Hepatocyte (in vitro differentiated cells): ENCODE measurements around the gene SLC8B1. TPM values are rescaled to one million over a fixed set of nuclear protein-coding genes. Genes with fewer than 3 reads are reported as not detected.

Experiments
- DNase-seq: peaks from one replicate; pipeline ENCODE4 v3.0.0-alpha.2; 2016; ENCODE audit warnings: low spot score
- H2AFZ ChIP-seq: fragments of 200-600 bp; sonication (generic); 2 replicates; pipeline ENCODE4 v1.6.0; 2016; ENCODE audit warnings: antibody characterized with exemption, mild to moderate bottlenecking
- H3K27ac ChIP-seq: fragments of 200-600 bp; sonication (generic); 2 replicates; pipeline ENCODE4 v1.5.1; 2016; ENCODE audit warnings: mild to moderate bottlenecking
- H3K27me3 ChIP-seq: fragments of 200-600 bp; sonication (generic); 2 replicates; pipeline ENCODE4 v1.6.1; 2016
- H3K36me3 ChIP-seq: fragments of 200-600 bp; sonication (generic); replicated peaks from 2 replicates; pipeline ENCODE4 v1.5.1; 2016; ENCODE audit warnings: low read depth; ENCODE audit not compliant: insufficient read depth
- H3K4me1 ChIP-seq: fragments of 200-600 bp; sonication (generic); 2 replicates; pipeline ENCODE4 v1.5.1; 2016; ENCODE audit warnings: mild to moderate bottlenecking, moderate library complexity; ENCODE audit not compliant: insufficient read depth
- H3K4me2 ChIP-seq: fragments of 200-600 bp; sonication (generic); 2 replicates; pipeline ENCODE4 v1.6.0; 2016
- H3K4me3 ChIP-seq: fragments of 200-600 bp; sonication (generic); 2 replicates; pipeline ENCODE4 v1.5.1; 2016; ENCODE audit warnings: mild to moderate bottlenecking
- H3K79me2 ChIP-seq: fragments of 200-600 bp; sonication (generic); 2 replicates; pipeline ENCODE4 v1.6.0; 2017; ENCODE audit warnings: mild to moderate bottlenecking
- H3K9me2 ChIP-seq: fragments of 200-600 bp; sonication (generic); replicated peaks from 2 replicates; pipeline ENCODE4 v1.6.0; 2017; ENCODE audit warnings: mild to moderate bottlenecking; ENCODE audit not compliant: insufficient read depth
- H3K9me3 ChIP-seq: fragments of 200-600 bp; sonication (generic); 2 replicates; pipeline ENCODE4 v1.5.1; 2016; ENCODE audit warnings: low read depth, mild to moderate bottlenecking
- H4K20me1 ChIP-seq: fragments of 200-600 bp; sonication (generic); 2 replicates; pipeline ENCODE4 v1.6.0; 2016; ENCODE audit warnings: mild to moderate bottlenecking; ENCODE audit not compliant: insufficient read depth, poor library complexity, severe bottlenecking
- CTCF ChIP-seq: fragments of 200-600 bp; sonication (generic); IDR thresholded peaks from 2 replicates; pipeline ENCODE4 v1.5.1; 2016; ENCODE audit warnings: antibody characterized with exemption, mild to moderate bottlenecking; ENCODE audit not compliant: poor library complexity
- EZH2 ChIP-seq: fragments of 200-600 bp; sonication (generic); IDR thresholded peaks from 2 replicates; pipeline ENCODE4 v1.6.1; 2016; ENCODE audit warnings: antibody characterized with exemption, mild to moderate bottlenecking, borderline replicate concordance
- EZH2phosphoT487 ChIP-seq: fragments of 200-600 bp; sonication (generic); IDR thresholded peaks from one replicate; pipeline ENCODE4 v1.6.1; 2018; ENCODE audit warnings: antibody characterized with exemption, mild to moderate bottlenecking, low read depth, moderate library complexity; ENCODE audit not compliant: unreplicated experiment, severe bottlenecking
- WGBS: methylation state at CpG from one replicate; pipeline ENCODE4 v1.1.6; 2016; ENCODE audit warnings: low lambda C conversion rate; ENCODE audit errors: missing lambda C conversion rate; 5-methylcytosine and 5-hydroxymethylcytosine counted together
- polyA plus RNA-seq: library from polyadenylated mRNA; unstranded; fragments of >200 nt; fragmentation: Nextera tagmentation; extraction: Ambion mirVana; gene quantifications from 2 replicates; pipeline ENCODE4 v1.2.1, GENCODE V29; 2016
- total RNA-seq: library from RNA; depleted of rRNA; stranded (reverse); fragments of >200 nt; gene quantifications from 2 replicates; pipeline ENCODE4 v1.2.3, GENCODE V29; 2014

The SLC8B1 gene
- total and polyA plus RNA-seq, 2 experiments from 2014 or later: 15.4 to 17.9 TPM

DNA sequence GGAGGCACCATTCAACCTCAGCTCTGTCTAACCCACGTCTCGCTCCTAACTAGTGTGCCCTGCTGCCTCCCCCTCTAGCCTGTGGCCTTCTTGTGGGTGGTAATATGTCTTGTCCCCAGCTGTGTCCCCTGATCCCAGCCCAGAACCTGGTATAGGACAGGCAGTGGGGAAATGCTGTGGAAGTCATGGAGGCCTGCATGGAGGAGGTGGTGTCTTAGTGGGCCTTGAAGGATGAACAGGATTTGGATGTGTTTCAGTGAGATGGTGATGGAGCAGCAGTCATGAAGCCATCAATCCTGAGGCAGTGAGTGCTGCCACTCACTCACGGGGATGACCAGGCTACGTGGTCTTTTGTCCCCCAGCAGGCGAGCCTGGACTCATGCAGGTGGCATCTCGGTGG, 36.9 kb upstream of the SLC8B1 start:
- DNase-seq: no peak
- Histone ChIP-seq H3K79me2 (no peaks in the 10 kb centered on the region), H3K4me1 (no peaks in the 10 kb centered on the region), H3K9me3 (no peaks in the 10 kb centered on the region), H3K9me2 (no peaks in the 10 kb centered on the region), H4K20me1 (no peaks in the 10 kb centered on the region), H3K4me3 (no peak overlapping the region), H3K27ac (no peak overlapping the region), H3K36me3 (no peaks in the 10 kb centered on the region), H3K4me2 (no peak overlapping the region), H2AFZ (no peak overlapping the region), H3K27me3 (no peaks in the 10 kb centered on the region)
- no peak for TF ChIP-seq EZH2
- no peak for TF ChIP-seq CTCF
- TF ChIP-seq EZH2phosphoT487: no peak
- WGBS: 98% methylated on average over 6 of the region's 6 CpGs

GRCh38 chr12:113370923-113371682, 36.2 kb upstream of the SLC8B1 start:
- DNase-seq: no peak
- no peaks in the 10 kb centered on the region for H3K27me3 ChIP-seq
- H4K20me1 ChIP-seq: no peaks in the 10 kb centered on the region
- no peak overlapping the region for H3K4me2 ChIP-seq
- no peaks in the 10 kb centered on the region for H3K9me2 ChIP-seq
- no peak overlapping the region for H3K4me3 ChIP-seq
- H3K79me2 ChIP-seq: no peaks in the 10 kb centered on the region
- WGBS: 92% methylated on average over 7 of the region's 7 CpGs
- no peaks in the 10 kb centered on the region for H3K9me3 ChIP-seq
- TF ChIP-seq EZH2 (no peak), EZH2phosphoT487 (no peak), CTCF (no peak)
- no peak overlapping the region for H3K27ac ChIP-seq
- H3K4me1 ChIP-seq: no peaks in the 10 kb centered on the region
- no peaks in the 10 kb centered on the region for H3K36me3 ChIP-seq
- no peak overlapping the region for H2AFZ ChIP-seq

DNA sequence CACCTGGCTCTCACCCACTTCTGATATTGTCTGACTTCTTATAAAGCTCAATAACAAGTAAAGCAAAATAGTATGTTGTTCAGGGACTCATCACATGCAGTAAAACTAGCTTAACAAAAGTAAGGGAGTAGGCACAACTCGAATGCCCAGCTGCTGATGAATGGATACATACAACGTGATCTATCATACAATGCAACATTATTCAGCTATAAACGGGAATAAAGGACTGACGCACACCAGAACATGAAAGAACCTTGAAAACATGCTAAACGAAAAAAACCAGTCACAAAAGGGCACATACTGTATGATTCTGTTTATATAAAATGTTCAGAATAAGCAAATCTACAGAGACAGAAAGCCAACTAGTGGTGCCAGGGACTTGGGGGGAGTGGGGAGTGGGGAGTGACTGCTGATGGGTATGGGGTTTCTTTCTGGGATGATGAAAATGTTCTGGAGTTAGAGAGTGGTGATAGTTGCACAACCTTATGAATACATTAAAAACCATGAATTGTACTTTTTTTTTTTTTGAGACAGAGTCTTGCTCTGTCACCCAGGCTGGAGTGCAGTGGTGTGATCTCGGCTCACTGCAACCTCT, 34.6 kb upstream of the SLC8B1 start:
- WGBS: 88% methylated on average over 6 of the region's 6 CpGs

More for the DNA sequence above, 34.6 kb upstream of the SLC8B1 start:
- DNase-seq: no peak
- Histone ChIP-seq H3K4me3 (no peak overlapping the region), H3K9me3 (no peaks in the 10 kb centered on the region), H3K4me2 (no peak overlapping the region), H3K27ac (no peak overlapping the region), H3K4me1 (no peaks in the 10 kb centered on the region), H3K36me3 (no peaks in the 10 kb centered on the region), H2AFZ (no peak overlapping the region), H3K9me2 (no peaks in the 10 kb centered on the region), H4K20me1 (peaks cover 3% of the 10 kb centered on the region), H3K27me3 (no peaks in the 10 kb centered on the region), H3K79me2 (no peaks in the 10 kb centered on the region)
- no peak for TF ChIP-seq EZH2
- no peak for TF ChIP-seq EZH2phosphoT487
- TF ChIP-seq CTCF: no peak
